ENCODE measurements around the gene SPIC.

The SPIC gene

GRCh38 chr12:101536069-101536674, 61.0 kb downstream of the SPIC start:
- DNase-seq, result no peak

Measured in activated CD4-positive, alpha-beta T cell treated with anti-CD3 and anti-CD28 coated beads, Interleukin-2, amount 50 U/mL, for 4 hours (primary cell).